Smooth muscle cell of the umbilical artery (primary cell): Measurements from ENCODE around the gene NSUN4. TPM values are rescaled to one million over a fixed set of nuclear protein-coding genes. Genes with fewer than 3 reads are reported as not detected.

ENCODE experiments used
- total RNA-seq: library from RNA; depleted of rRNA; stranded (reverse); fragments of >200 nt; gene quantifications from 2 replicates; pipeline ENCODE4 v1.2.3, GENCODE V29; 2014

NSUN4 gene
- total RNA-seq = 10.7 and 13.5 TPM in 2 replicates

GRCh38 chr1:46340404-46341221 is at the start of gene NSUN4:
NSUN4 (plus strand) TSS chr1:46340807; CDS start chr1:46340827, 20 bp downstream.

GRCh38 chr1:46303038-46303871 is 37.4 kb upstream of the NSUN4 start, which contains the start of the genes LRRC41 and UQCRH:
LRRC41 (minus strand) TSS chr1:46303616; CDS start chr1:46303322, 294 bp downstream.
UQCRH (plus strand) TSS chr1:46303698; CDS start chr1:46303767, 69 bp downstream.

DNA sequence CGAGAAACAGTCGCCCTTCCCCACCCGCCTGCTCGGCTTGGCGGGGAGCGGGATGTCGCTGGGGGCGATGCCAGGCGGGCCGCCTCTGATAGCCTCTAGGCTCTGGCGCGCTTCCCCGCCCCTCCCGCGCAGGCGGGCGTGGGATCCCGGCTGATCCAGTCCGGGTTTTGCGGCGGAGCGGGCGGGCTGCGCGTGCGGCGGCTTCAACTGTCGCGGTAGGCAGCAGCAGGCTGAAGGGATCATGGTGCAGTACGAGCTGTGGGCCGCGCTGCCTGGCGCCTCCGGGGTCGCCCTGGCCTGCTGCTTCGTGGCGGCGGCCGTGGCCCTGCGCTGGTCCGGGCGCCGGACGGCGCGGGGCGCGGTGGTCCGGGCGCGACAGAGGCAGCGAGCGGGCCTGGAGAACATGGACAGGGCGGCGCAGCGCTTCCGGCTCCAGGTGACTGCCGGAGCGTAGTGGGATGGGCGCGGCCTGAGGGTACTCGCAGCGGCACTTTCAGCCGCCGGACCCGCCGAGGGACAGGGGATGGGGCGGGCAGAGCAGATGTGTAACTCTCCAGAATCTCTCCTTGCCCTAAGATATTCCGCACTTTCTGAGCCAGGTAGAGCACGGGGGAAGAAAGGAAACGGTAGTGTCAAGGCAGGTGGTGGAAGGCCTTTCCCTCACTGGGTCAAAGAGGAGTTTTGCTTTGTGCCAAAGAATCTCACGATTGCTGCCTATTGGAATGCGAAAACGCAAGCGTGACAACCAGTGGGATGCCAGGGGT is 53.7 kb downstream of the NSUN4 start, which contains the start of gene FAAH:
TSS of gene FAAH (plus strand) at position 210 of the 764 bp plus-strand sequence. CDS start at position 242, 32 bp downstream.

Other genes with a start within 250 kb of the NSUN4 start
- 7.1 and 7.4 TPM in 2 replicates for gene PIK3R3, start 208.2 kb upstream of the NSUN4 start, total RNA-seq
- gene TSPAN1, start 165.7 kb upstream of the NSUN4 start, total RNA-seq = 0.30 TPM in 1 of 2 replicates, not detected in the other
- not detected in 2 replicates for gene P3R3URF, start 164.3 kb upstream of the NSUN4 start, total RNA-seq
- 86.4 and 99.5 TPM in 2 replicates for gene POMGNT1, start 142.4 kb upstream of the NSUN4 start, total RNA-seq
- gene LURAP1, start 137.5 kb upstream of the NSUN4 start, total RNA-seq = 1.5 and 3.7 TPM in 2 replicates
- gene RAD54L, start 93.0 kb upstream of the NSUN4 start, total RNA-seq = 0.89 and 3.6 TPM in 2 replicates
- gene LRRC41, start 37.2 kb upstream of the NSUN4 start, total RNA-seq = 91.5 and 116 TPM in 2 replicates
- gene UQCRH, start 37.1 kb upstream of the NSUN4 start, total RNA-seq = 226 and 710 TPM in 2 replicates
- gene FAAH, start 53.5 kb downstream of the NSUN4 start, total RNA-seq = 0.30 and 1.6 TPM in 2 replicates
- not detected in 2 replicates for gene DMBX1, start 149.0 kb downstream of the NSUN4 start, total RNA-seq
- gene KNCN, start 210.8 kb downstream of the NSUN4 start, total RNA-seq = not detected in 2 replicates